K562 (cell line): ENCODE measurements around the gene ACOX2. TPM values are rescaled to one million over a fixed set of nuclear protein-coding genes. Genes with fewer than 3 reads are reported as not detected.

Experiments
- CBFA2T3 ChIP-seq: fragments of 450-650 bp; IDR thresholded peaks from 2 replicates; pipeline ENCODE4 v1.6.1; 2017
- CEBPB ChIP-seq: fragments of 450-650 bp; IDR thresholded peaks from 2 replicates; pipeline ENCODE4 v1.6.1; 2016; ENCODE audit warnings: missing genetic modification characterization, missing compliant biosample characterization
- CEBPG ChIP-seq, 3 experiments: fragments of 200-800 bp in 1 of 3; sonication (Bioruptor generic) in 1 of 3; sonication (generic) in 1 of 3; formaldehyde crosslinking in 1 of 3; IDR thresholded peaks in 2 of 3; conservative IDR thresholded peaks in 1 of 3; 2 replicates each; pipeline versions ENCODE4 v1.6.1 to v1.8.0; 2016 to 2022; ENCODE audit warnings: missing compliant biosample characterization in 2 of 3, missing genetic modification characterization in 2 of 3, mild to moderate bottlenecking in 1 of 3, missing genetic modification reagents in 1 of 3
- DACH1 ChIP-seq: fragments of 450-650 bp; IDR thresholded peaks from 2 replicates; pipeline ENCODE4 v1.6.1; 2018; ENCODE audit not compliant: partially characterized antibody
- DPF2 ChIP-seq: fragments of 450-650 bp; IDR thresholded peaks from 2 replicates; pipeline ENCODE4 v1.6.1; 2016
- GABPA ChIP-seq: fragments of 200-800 bp; sonication (Bioruptor generic); conservative IDR thresholded peaks from 2 replicates; pipeline ENCODE4 v1.6.1; 2016; ENCODE audit warnings: low read depth, missing genetic modification characterization, missing compliant biosample characterization
- IRF9 ChIP-seq: fragments of 450-650 bp; IDR thresholded peaks from 2 replicates; pipeline ENCODE4 v1.6.1; 2016; ENCODE audit warnings: missing biosample characterization, missing genetic modification characterization
- KDM1A ChIP-seq, 2 experiments: fragments of 450-650 bp; IDR thresholded peaks; 2 replicates each; pipeline ENCODE4 v1.6.1; 2016; ENCODE audit warnings: mild to moderate bottlenecking in 2 of 2
- MAFG ChIP-seq: fragments of 450-650 bp; conservative IDR thresholded peaks from 2 replicates; pipeline ENCODE4 v1.6.1; 2016; ENCODE audit warnings: missing genetic modification characterization, missing compliant biosample characterization
- MAFK ChIP-seq: IDR thresholded peaks from 2 replicates; pipeline ENCODE4 v1.6.1; 2011; ENCODE audit warnings: low read length, improper control_type of control experiment
- MXD1 ChIP-seq: fragments of 250-450 bp; sonication (Bioruptor Pico); IDR thresholded peaks from 2 replicates; pipeline ENCODE4 v1.8.0; 2021; ENCODE audit warnings: borderline replicate concordance, mild to moderate bottlenecking, moderate library complexity; ENCODE audit not compliant: poor library complexity, severe bottlenecking
- PTTG1 ChIP-seq: fragments of 450-650 bp; IDR thresholded peaks from 2 replicates; pipeline ENCODE4 v1.6.1; 2016; ENCODE audit warnings: low read depth, mild to moderate bottlenecking, missing genetic modification characterization, missing compliant biosample characterization
- SMARCE1 ChIP-seq: fragments of 450-650 bp; IDR thresholded peaks from 2 replicates; pipeline ENCODE4 v1.7.1; 2016; ENCODE audit warnings: mild to moderate bottlenecking
- SOX6 ChIP-seq: fragments of 450-650 bp; IDR thresholded peaks from 2 replicates; pipeline ENCODE4 v1.6.1; 2014; ENCODE audit warnings: mild to moderate bottlenecking
- TEAD4 ChIP-seq, 2 experiments: sonication (generic) in 1 of 2; formaldehyde crosslinking in 1 of 2; IDR thresholded peaks; 2 replicates each; pipeline versions ENCODE4 v1.6.1 to v1.8.0; 2012 to 2022; ENCODE audit warnings: borderline replicate concordance in 1 of 2, inconsistent platforms in 1 of 2, low read length in 1 of 2, mild to moderate bottlenecking in 1 of 2, missing genetic modification reagents in 1 of 2
- ZFP36 ChIP-seq: fragments of 150-350 bp; IDR thresholded peaks from 2 replicates; pipeline ENCODE4 v1.6.1; 2018; ENCODE audit warnings: low read length, low read depth; ENCODE audit not compliant: partially characterized antibody
- ZNF212 ChIP-seq: fragments of 450-650 bp; formaldehyde crosslinking; IDR thresholded peaks from 2 replicates; pipeline ENCODE4 v1.4.0; 2020; ENCODE audit warnings: mild to moderate bottlenecking
- ZNF232 ChIP-seq: sonication (generic); formaldehyde crosslinking; IDR thresholded peaks from 2 replicates; pipeline ENCODE4 v1.8.0; 2022; ENCODE audit warnings: mild to moderate bottlenecking, missing genetic modification reagents
- ZNF316 ChIP-seq: fragments of 450-650 bp; IDR thresholded peaks from 2 replicates; pipeline ENCODE4 v1.6.1; 2016
- polyA plus RNA-seq, 8 experiments: library from polyadenylated mRNA; depleted of rRNA in 4 of 8; stranded (reverse) in 5 of 8; unstranded in 3 of 8; fragments of >200 nt; fragmentation: Nextera tagmentation in 2 of 8; fragmentation: Illumina TruSeq in 1 of 8; extraction: Ambion mirVana in 2 of 8; extraction: Trizol in 1 of 8; gene quantifications; 2 replicates each; pipeline versions ENCODE4 v1.2.1 to v1.2.3, GENCODE V29; 2011 to 2014; ENCODE audit warnings: inconsistent platforms in 1 of 8, missing spikeins in 1 of 8
- total RNA-seq, 7 experiments: library from RNA; depleted of rRNA in 6 of 7; stranded (reverse); fragments of >200 nt in 6 of 7; fragmentation: Illumina TruSeq in 2 of 7; extraction: Trizol in 2 of 7; gene quantifications; 2 replicates each; pipeline versions ENCODE4 v1.2.1 to v1.2.3, GENCODE V29; 2011 to 2021; ENCODE audit warnings: low replicate concordance in 1 of 7
- TF ChIP-seq, protein P1 (sequence below), 2 experiments: fragments of 450-650 bp in 1 of 2; sonication (generic) in 1 of 2; formaldehyde crosslinking in 1 of 2; IDR thresholded peaks in 1 of 2; conservative IDR thresholded peaks in 1 of 2; 2 replicates each; pipeline versions ENCODE4 v1.6.1 to v1.8.1; 2016 to 2023; ENCODE audit warnings: mild to moderate bottlenecking in 2 of 2, moderate library complexity in 2 of 2, inconsistent platforms in 1 of 2, missing genetic modification reagents in 1 of 2
- TF ChIP-seq, protein P2 (sequence below): fragments of 450-650 bp; IDR thresholded peaks from 2 replicates; pipeline ENCODE4 v1.6.1; 2016; ENCODE audit warnings: antibody characterized with exemption
- TF ChIP-seq, protein P3 (sequence below), 3 experiments: fragments of 200-800 bp in 1 of 3; sonication (Bioruptor generic) in 1 of 3; sonication (generic) in 1 of 3; formaldehyde crosslinking in 1 of 3; IDR thresholded peaks; 2 replicates each; pipeline versions ENCODE4 v1.6.1 to v1.8.0; 2016 to 2022; ENCODE audit warnings: mild to moderate bottlenecking in 2 of 3, missing compliant biosample characterization in 2 of 3, missing genetic modification characterization in 2 of 3, missing genetic modification reagents in 1 of 3

Gene ACOX2
- total and polyA plus RNA-seq, 9 of the 15 experiments (the other 6 are each of a cell fraction or from before 2014, with no cell fraction given): 0.15 TPM; not detected in 8

DNA sequence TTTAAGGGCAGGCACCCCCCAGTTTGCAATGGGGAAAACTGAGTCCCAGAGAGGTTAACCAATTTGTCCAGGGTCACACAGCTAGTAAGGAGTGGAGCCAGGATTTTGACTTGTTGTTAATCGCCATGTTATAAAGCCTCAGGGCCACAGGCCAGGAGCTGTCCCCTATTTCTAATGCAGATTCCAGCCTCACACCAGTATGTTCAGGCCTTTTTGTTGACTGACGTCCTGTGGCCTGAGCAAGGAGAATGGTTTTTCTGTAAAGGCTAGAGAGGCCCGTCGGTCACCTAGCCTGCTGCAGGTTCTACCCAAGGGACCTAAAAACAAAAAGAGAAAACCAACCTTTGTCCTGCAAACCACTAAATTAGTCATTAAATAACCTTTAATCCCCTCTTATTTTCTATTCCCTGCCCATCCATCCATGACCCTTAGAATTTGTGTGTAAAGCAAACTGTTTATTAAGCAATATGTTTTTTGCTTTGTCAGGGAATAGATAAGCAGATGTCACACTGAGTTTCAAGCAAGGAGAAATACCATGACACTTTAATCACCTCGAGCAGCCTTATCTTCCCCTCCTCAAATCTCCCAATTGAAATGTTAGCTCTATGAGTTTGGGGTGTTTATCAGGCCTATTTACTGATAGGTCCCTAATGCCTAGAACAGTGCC is 14.1 kb downstream of the ACOX2 start (continued):
- no peak for TF ChIP-seq MXD1 (CRISPR knock-in tag)
- peak; percentile 85 for TF ChIP-seq CEBPB (tag)
- TF ChIP-seq, protein P1, sequence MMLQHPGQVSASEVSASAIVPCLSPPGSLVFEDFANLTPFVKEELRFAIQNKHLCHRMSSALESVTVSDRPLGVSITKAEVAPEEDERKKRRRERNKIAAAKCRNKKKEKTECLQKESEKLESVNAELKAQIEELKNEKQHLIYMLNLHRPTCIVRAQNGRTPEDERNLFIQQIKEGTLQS (IDR thresholded peaks at IDR 0.05): peak; percentile 10; the same call in 1 of the 2 replicates
- TF ChIP-seq, protein P1 (CRISPR knock-in tag; conservative IDR thresholded peaks at IDR 0.05): no peak
- TF ChIP-seq DPF2: peak; percentile 79
- TF ChIP-seq ZNF316: peak; percentile 91
- 0 out of 2 replicates have a peak, but pooled peaks have one; percentile 11 for TF ChIP-seq IRF9 (tag)
- no peak for TF ChIP-seq CEBPG (CRISPR knock-in tag; IDR thresholded peaks at IDR 0.05)
- peak; percentile 59 to 62 for TF ChIP-seq CEBPG (tag; conservative IDR thresholded peaks at IDR 0.05 in 1 of 2, IDR thresholded peaks at IDR 0.05 in 1 of 2)
- 0 out of 2 replicates have a peak, but pooled peaks have one; percentile 24 for TF ChIP-seq SOX6
- no peak for TF ChIP-seq PTTG1
- peak; percentile 90 for TF ChIP-seq MAFG (tag)
- no peak for TF ChIP-seq GABPA (tag)
- TF ChIP-seq DACH1: peak; percentile 75
- peak; percentile 88 for TF ChIP-seq CBFA2T3
- TF ChIP-seq, protein P2, sequence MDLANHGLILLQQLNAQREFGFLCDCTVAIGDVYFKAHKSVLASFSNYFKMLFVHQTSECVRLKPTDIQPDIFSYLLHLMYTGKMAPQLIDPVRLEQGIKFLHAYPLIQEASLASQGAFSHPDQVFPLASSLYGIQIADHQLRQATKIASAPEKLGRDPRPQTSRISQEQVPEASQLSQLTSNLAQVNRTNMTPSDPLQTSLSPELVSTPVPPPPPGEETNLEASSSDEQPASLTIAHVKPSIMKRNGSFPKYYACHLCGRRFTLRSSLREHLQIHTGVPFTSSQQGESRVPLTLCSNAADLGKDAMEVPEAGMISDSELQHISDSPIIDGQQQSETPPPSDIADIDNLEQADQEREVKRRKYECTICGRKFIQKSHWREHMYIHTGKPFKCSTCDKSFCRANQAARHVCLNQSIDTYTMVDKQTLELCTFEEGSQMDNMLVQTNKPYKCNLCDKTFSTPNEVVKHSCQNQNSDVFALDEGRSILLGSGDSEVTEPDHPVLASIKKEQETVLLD: no peak
- TF ChIP-seq KDM1A (IDR thresholded peaks at IDR 0.05): peak; percentile 71 to 74
- no peak for TF ChIP-seq ZNF232
- TF ChIP-seq ZFP36: peak; percentile 18
- peak; percentile 66 for TF ChIP-seq TEAD4 (IDR thresholded peaks at IDR 0.05; ENCODE audit: low read length)
- no peak for TF ChIP-seq TEAD4 (CRISPR knock-in tag; IDR thresholded peaks at IDR 0.05; ENCODE audit: borderline replicate concordance)
- TF ChIP-seq, protein P3, sequence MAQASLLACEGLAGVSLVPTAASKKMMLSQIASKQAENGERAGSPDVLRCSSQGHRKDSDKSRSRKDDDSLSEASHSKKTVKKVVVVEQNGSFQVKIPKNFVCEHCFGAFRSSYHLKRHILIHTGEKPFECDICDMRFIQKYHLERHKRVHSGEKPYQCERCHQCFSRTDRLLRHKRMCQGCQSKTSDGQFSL (CRISPR knock-in tag; IDR thresholded peaks at IDR 0.05): no peak
- TF ChIP-seq, protein P3 (tag; IDR thresholded peaks at IDR 0.05): no peak
- 0 out of 2 replicates have a peak, but pooled peaks have one; percentile 38 for TF ChIP-seq SMARCE1
- TF ChIP-seq ZNF212 (CRISPR knock-in tag): no peak
- TF ChIP-seq MAFK: peak; percentile 68; the same call in 1 of the 2 replicates
